Prostate gland (tissue), 2 donors: Measurements from ENCODE around the gene TMEM60. TPM values are rescaled to one million over a fixed set of nuclear protein-coding genes. Genes with fewer than 3 reads are reported as not detected.

Source experiments
- DNase-seq: peaks from one replicate; pipeline ENCODE4 v3.0.0-alpha.2; 2019; ENCODE audit warnings: low spot score
- H3K27ac ChIP-seq, 2 donors: fragments of 200-600 bp; sonication (generic); 2 replicates each; pipeline ENCODE4 v1.5.1; 2017 to 2019
- H3K27me3 ChIP-seq: fragments of 200-600 bp; sonication (generic); replicated peaks from 2 replicates; pipeline ENCODE4 v1.5.1; 2019; ENCODE audit not compliant: insufficient read depth
- H3K36me3 ChIP-seq, 2 donors: fragments of 200-600 bp; sonication (generic); 1 replicate in 1 of 2; 2 replicates in 1 of 2; pipeline versions ENCODE4 v1.5.1 to v1.8.1; 2017 to 2019
- H3K4me1 ChIP-seq: fragments of 200-600 bp; sonication (generic); replicated peaks from 2 replicates; pipeline ENCODE4 v1.5.1; 2019
- H3K4me3 ChIP-seq, 2 donors: fragments of 200-600 bp; sonication (generic); 2 replicates each; pipeline ENCODE4 v1.5.1; 2017 to 2019
- H3K9me3 ChIP-seq: fragments of 200-600 bp; sonication (generic); 2 replicates; pipeline ENCODE4 v1.5.1; 2017
- POLR2A ChIP-seq: fragments of 450-650 bp; IDR thresholded peaks from one replicate; pipeline ENCODE4 v1.6.1; 2016; ENCODE audit warnings: antibody characterized with exemption, mild to moderate bottlenecking
- POLR2AphosphoS5 ChIP-seq: sonication (generic); formaldehyde crosslinking; IDR thresholded peaks from one replicate; pipeline ENCODE4 v1.6.1; 2017; ENCODE audit warnings: antibody characterized with exemption
- WGBS: methylation state at CpG from one replicate; pipeline ENCODE4 v1.1.5; 2018; 5-methylcytosine and 5-hydroxymethylcytosine counted together
- intact Hi-C: fragments of 100-400 bp; cut with DNase I; formaldehyde crosslinking; loops from one replicate; pipeline ENCODE4 v1.14.2; 2022
- total RNA-seq, 2 donors: library from RNA; depleted of rRNA; stranded (reverse); fragments of >200 nt; gene quantifications; one replicate each; pipeline ENCODE4 v1.1.0, GENCODE V29; 2016
- TF ChIP-seq, protein P1 (sequence below), 4 experiments: fragments of 200-600 bp in 2 of 4; fragments of 450-650 bp in 2 of 4; sonication (generic) in 2 of 4; IDR thresholded peaks; 1 replicate in 3 of 4; 2 replicates in 1 of 4; pipeline ENCODE4 v1.5.1; 2016 to 2019; ENCODE audit warnings: antibody characterized with exemption in 4 of 4, mild to moderate bottlenecking in 2 of 4, moderate library complexity in 2 of 4

Gene TMEM60
- total RNA-seq, 2 donors from 2014 or later = 17.5 to 20.6 TPM

DNA sequence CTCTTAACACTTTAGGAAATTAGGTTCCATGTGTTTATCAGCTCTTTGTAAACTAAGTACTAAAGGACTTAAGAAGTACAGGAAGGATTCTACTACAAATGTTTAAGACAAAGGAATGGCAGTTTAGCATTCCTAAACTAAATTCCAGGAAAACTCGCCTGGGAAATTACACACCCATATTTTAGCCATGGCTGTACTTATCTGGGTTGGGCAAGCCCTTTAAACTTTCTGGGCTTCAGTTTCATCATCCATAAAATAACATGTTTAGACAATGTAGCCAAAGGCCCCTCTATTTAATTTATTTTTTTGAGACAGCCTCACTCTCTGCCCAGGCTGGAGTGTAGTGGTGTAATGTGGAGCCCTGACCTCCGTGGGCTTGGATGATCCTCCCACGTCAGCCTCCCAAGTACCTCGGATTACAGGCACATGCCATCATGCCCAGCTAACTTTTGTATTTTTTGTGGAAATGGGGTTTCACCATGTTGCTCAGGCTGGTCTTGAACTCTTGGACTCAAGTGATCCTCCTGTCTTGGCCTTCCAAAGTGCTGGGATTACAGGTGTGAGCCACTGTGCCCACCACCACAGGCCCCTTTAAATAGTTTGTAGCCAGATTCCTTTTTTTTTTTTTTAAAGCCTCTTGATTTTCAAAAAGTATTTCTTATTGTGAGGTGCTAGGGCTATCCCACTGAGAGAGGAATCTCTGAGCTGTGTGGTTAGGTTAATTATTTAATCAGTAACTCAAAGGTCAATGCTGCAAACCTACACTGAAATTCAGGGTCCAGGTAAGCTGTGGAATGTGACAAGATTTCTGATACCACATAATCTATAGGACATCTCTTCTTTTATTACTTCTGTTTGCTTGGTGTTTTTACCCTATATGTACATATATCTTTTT, 32.1 kb downstream of the TMEM60 start:
- 87% methylated on average over 4 of the region's 4 CpGs for WGBS
- intact Hi-C loops = no loop called here
- Histone ChIP-seq H3K4me1 (no peaks in the 10 kb centered on the region), H3K36me3 (no peaks in the 10 kb centered on the region), H3K27me3 (no peaks in the 10 kb centered on the region), H3K4me3 (no peak overlapping the region), H3K27ac (no peak overlapping the region), H3K9me3 (no peaks in the 10 kb centered on the region)
- no peak for DNase-seq
- TF ChIP-seq POLR2A (no peak), POLR2AphosphoS5 (no peak)
- TF ChIP-seq, protein P1, sequence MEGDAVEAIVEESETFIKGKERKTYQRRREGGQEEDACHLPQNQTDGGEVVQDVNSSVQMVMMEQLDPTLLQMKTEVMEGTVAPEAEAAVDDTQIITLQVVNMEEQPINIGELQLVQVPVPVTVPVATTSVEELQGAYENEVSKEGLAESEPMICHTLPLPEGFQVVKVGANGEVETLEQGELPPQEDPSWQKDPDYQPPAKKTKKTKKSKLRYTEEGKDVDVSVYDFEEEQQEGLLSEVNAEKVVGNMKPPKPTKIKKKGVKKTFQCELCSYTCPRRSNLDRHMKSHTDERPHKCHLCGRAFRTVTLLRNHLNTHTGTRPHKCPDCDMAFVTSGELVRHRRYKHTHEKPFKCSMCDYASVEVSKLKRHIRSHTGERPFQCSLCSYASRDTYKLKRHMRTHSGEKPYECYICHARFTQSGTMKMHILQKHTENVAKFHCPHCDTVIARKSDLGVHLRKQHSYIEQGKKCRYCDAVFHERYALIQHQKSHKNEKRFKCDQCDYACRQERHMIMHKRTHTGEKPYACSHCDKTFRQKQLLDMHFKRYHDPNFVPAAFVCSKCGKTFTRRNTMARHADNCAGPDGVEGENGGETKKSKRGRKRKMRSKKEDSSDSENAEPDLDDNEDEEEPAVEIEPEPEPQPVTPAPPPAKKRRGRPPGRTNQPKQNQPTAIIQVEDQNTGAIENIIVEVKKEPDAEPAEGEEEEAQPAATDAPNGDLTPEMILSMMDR (IDR thresholded peaks at IDR 0.05) = no peak

DNA sequence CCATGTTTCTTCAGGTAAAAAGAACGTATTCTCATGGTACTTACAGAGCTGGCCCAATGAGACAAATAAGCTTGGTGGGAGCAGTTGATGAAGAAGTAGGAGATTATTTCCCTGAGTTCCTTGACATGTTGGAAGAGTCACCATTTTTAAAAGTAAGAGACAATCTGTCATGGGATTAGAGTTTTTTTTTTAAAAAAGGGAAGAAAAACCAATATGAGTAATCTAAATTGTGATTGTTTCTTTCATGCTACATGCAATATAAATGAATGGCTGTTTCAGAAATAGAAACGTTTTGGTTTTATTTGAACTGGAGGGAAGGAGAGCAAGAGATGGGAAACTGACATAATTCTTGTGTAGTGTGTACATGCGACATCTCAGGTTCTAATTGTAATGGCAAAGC, 32.8 kb downstream of the TMEM60 start:
- Histone ChIP-seq H3K4me1 (no peaks in the 10 kb centered on the region), H3K36me3 (no peaks in the 10 kb centered on the region), H3K27me3 (no peaks in the 10 kb centered on the region), H3K27ac (no peak overlapping the region), H3K9me3 (no peaks in the 10 kb centered on the region), H3K4me3 (no peak overlapping the region)
- TF ChIP-seq POLR2A = no peak
- TF ChIP-seq, protein P1 (IDR thresholded peaks at IDR 0.05) = no peak
- no peak for TF ChIP-seq POLR2AphosphoS5
- DNase-seq = no peak
- intact Hi-C loops = no loop called here
- WGBS = 73% methylated on average over 3 of the region's 3 CpGs

GRCh38 chr7:77760809-77761453, 37.3 kb downstream of the TMEM60 start:
- WGBS = 79% methylated on average over 10 of the region's 10 CpGs
- no peak for TF ChIP-seq POLR2AphosphoS5
- TF ChIP-seq, protein P1 (IDR thresholded peaks at IDR 0.05) = no peak
- no peak for TF ChIP-seq POLR2A
- intact Hi-C loops = no loop called here
- DNase-seq = no peak
- no peak overlapping the region for H3K4me3 ChIP-seq
- H3K27ac ChIP-seq = no peak overlapping the region
- H3K27me3 ChIP-seq = no peaks in the 10 kb centered on the region
- H3K4me1 ChIP-seq = no peaks in the 10 kb centered on the region
- no peaks in the 10 kb centered on the region for H3K36me3 ChIP-seq
- no peaks in the 10 kb centered on the region for H3K9me3 ChIP-seq

GRCh38 chr7:77759294-77759889, 38.8 kb downstream of the TMEM60 start:
- intact Hi-C loops = loop anchor here (5.0 kb wide), 2 partner anchors 62 to 102 kb away; partner anchors contain the start of gene RSBN1L
- Histone ChIP-seq H3K9me3 (no peaks in the 10 kb centered on the region), H3K4me3 (no peak overlapping the region), H3K27me3 (no peaks in the 10 kb centered on the region), H3K27ac (no peak overlapping the region), H3K4me1 (no peaks in the 10 kb centered on the region), H3K36me3 (no peaks in the 10 kb centered on the region)
- TF ChIP-seq POLR2A (no peak), POLR2AphosphoS5 (peak; percentile 43)
- TF ChIP-seq, protein P1 (IDR thresholded peaks at IDR 0.05) = peak; percentile 67 to 95 (median 82)
- WGBS = 6% methylated on average over 3 of the region's 3 CpGs
- DNase-seq = peak; percentile 70
